CD4-positive, alpha-beta T cell (primary cell): ENCODE measurements around the gene ADAMTS20. TPM values are rescaled to one million over a fixed set of nuclear protein-coding genes. Genes with fewer than 3 reads are reported as not detected.

Experiments
- ATAC-seq: fragments of 200-7000 bp; cut with Tn5 transposase; one replicate; pipeline ENCODE4 v1.10.0; 2022; ENCODE audit warnings: mild to moderate bottlenecking; ENCODE audit not compliant: poor library complexity
- CTCF ChIA-PET: fragments of 350-600 bp; sonication (Branson Sonifier 250); formaldehyde crosslinking; loops from one replicate; lab custom pipeline; 2021; ENCODE audit warnings: antibody characterized with exemption, inconsistent platforms; lab: Charles Lee
- POLR2A ChIA-PET: fragments of 350-600 bp; sonication (Branson Sonifier 250); formaldehyde crosslinking; loops from one replicate; lab custom pipeline; 2021; ENCODE audit warnings: antibody characterized with exemption, inconsistent platforms; lab: Charles Lee
- DNase-seq, 14 experiments: peaks; one replicate each; pipeline ENCODE4 v3.0.0-alpha.2; 2013 to 2020; ENCODE audit warnings: mixed read lengths in 2 of 14
- H3K27ac ChIP-seq, 2 donors: one replicate each; pipeline versions ENCODE4 v1.5.1 to v1.7.0; 2013; ENCODE audit warnings: low read length in 2 of 2, low read depth in 1 of 2, mild to moderate bottlenecking in 1 of 2
- H3K27me3 ChIP-seq, 2 experiments: 1 replicate in 1 of 2; 2 replicates in 1 of 2; pipeline versions ENCODE4 v1.6.1 to v1.7.0; 2013; ENCODE audit warnings: low read length in 2 of 2, control low read depth in 1 of 2, mild to moderate bottlenecking in 1 of 2, moderate library complexity in 1 of 2; ENCODE audit not compliant: insufficient read depth in 2 of 2, control insufficient read depth in 1 of 2
- H3K36me3 ChIP-seq: one replicate; pipeline ENCODE4 v1.6.1; 2013; ENCODE audit warnings: low read length, control low read depth; ENCODE audit not compliant: insufficient read depth
- H3K4me1 ChIP-seq: one replicate; pipeline ENCODE4 v1.6.1; 2013; ENCODE audit warnings: low read length, control low read depth; ENCODE audit not compliant: insufficient read depth
- H3K4me3 ChIP-seq: one replicate; pipeline ENCODE4 v1.5.1; 2013; ENCODE audit warnings: mild to moderate bottlenecking, low read length, moderate library complexity
- H3K9me3 ChIP-seq, 2 experiments: 1 replicate in 1 of 2; 2 replicates in 1 of 2; pipeline versions ENCODE4 v1.6.1 to v1.7.0; 2013; ENCODE audit warnings: low read length in 2 of 2, mild to moderate bottlenecking in 2 of 2, control low read depth in 1 of 2, moderate library complexity in 1 of 2; ENCODE audit not compliant: control insufficient read depth in 1 of 2, insufficient read depth in 1 of 2
- H3K27ac Mint-ChIP-seq: one replicate; pipeline ENCODE4 v1.8.0; 2020; ENCODE audit warnings: mixed read lengths
- H3K27me3 Mint-ChIP-seq: one replicate; pipeline ENCODE4 v1.8.0; 2021; ENCODE audit warnings: mixed read lengths
- H3K36me3 Mint-ChIP-seq: one replicate; pipeline ENCODE4 v1.8.0; 2021; ENCODE audit warnings: low read depth, mixed read lengths
- H3K4me1 Mint-ChIP-seq: one replicate; pipeline ENCODE4 v1.8.0; 2021; ENCODE audit warnings: low read depth, mixed read lengths
- H3K4me3 Mint-ChIP-seq: one replicate; pipeline ENCODE4 v1.8.0; 2020; ENCODE audit warnings: mild to moderate bottlenecking, mixed read lengths
- H3K9me3 Mint-ChIP-seq: one replicate; pipeline ENCODE4 v1.8.0; 2020; ENCODE audit warnings: mixed read lengths
- CTCF ChIP-seq: fragments of 200-600 bp; IDR thresholded peaks from one replicate; pipeline ENCODE4 v1.8.0; 2022; ENCODE audit warnings: antibody characterized with exemption, mild to moderate bottlenecking
- intact Hi-C, 2 experiments: fragments of 100-400 bp; cut with DNase I in 1 of 2; cut with micrococcal nuclease in 1 of 2; formaldehyde crosslinking; loops; one replicate each; pipeline versions ENCODE4 v1.15.1 to v1.9.0; 2023 to 2025; cut with DNase I, micrococcal nuclease
- total RNA-seq, 174 experiments: library from RNA in 2 of 174; stranded (reverse) in 2 of 174; gene quantifications; one replicate each; pipeline ENCODE4 v1.2.3 and lab custom pipeline; 2021 to 2026

ADAMTS20 gene
- total RNA-seq, 2 experiments from 2014 or later = not detected

GRCh38 chr12:43308776-43309175 lies 243.2 kb downstream of the ADAMTS20 start:
- no peak for ATAC-seq
- DNase-seq = no peak
- no peak overlapping the region for H3K27ac Mint-ChIP-seq
- no peak overlapping the region for H3K4me3 Mint-ChIP-seq
- no peaks in the 10 kb centered on the region for H3K36me3 ChIP-seq
- H3K27ac ChIP-seq = no peak overlapping the region
- no peaks in the 10 kb centered on the region for H3K36me3 Mint-ChIP-seq
- H3K9me3 Mint-ChIP-seq = peaks cover 8% of the 10 kb centered on the region
- ChIA-PET CTCF (no interaction called here), POLR2A (no interaction called here)
- no peak overlapping the region for H3K4me3 ChIP-seq
- H3K4me1 Mint-ChIP-seq = no peaks in the 10 kb centered on the region
- H3K27me3 Mint-ChIP-seq = no peaks in the 10 kb centered on the region
- H3K9me3 ChIP-seq = peaks cover 0 to 8% of the 10 kb centered on the region in 2 experiments
- no peaks in the 10 kb centered on the region for H3K27me3 ChIP-seq
- no peak for TF ChIP-seq CTCF
- H3K4me1 ChIP-seq = no peaks in the 10 kb centered on the region
- intact Hi-C loops = no loop called here

- ATAC-seq (no peak), DNase-seq (no peak)
- Mint-ChIP-seq H3K36me3 (no peaks in the 10 kb centered on the region), H3K9me3 (peaks cover 8% of the 10 kb centered on the region), H3K27ac (no peak overlapping the region), H3K4me3 (no peak overlapping the region), H3K27me3 (no peaks in the 10 kb centered on the region), H3K4me1 (no peaks in the 10 kb centered on the region)
- H3K27ac ChIP-seq = no peak overlapping the region
- H3K4me3 ChIP-seq = no peak overlapping the region
- POLR2A ChIA-PET = no interaction called here
- TF ChIP-seq CTCF = no peak
- peaks cover 0 to 13% of the 10 kb centered on the region in 2 experiments for H3K9me3 ChIP-seq
- CTCF ChIA-PET = no interaction called here
- no peaks in the 10 kb centered on the region for H3K27me3 ChIP-seq
- no peaks in the 10 kb centered on the region for H3K4me1 ChIP-seq
- intact Hi-C loops = no loop called here
- H3K36me3 ChIP-seq = no peaks in the 10 kb centered on the region
These were observed 244.9 kb downstream of the ADAMTS20 start for GRCh38 chr12:43307126-43307525.

GRCh38 chr12:43306066-43306465 lies 245.9 kb downstream of the ADAMTS20 start:
- Histone ChIP-seq H3K27me3 (no peaks in the 10 kb centered on the region), H3K36me3 (no peaks in the 10 kb centered on the region), H3K9me3 (peaks cover 0 to 13% of the 10 kb centered on the region in 2 experiments), H3K4me1 (no peaks in the 10 kb centered on the region), H3K4me3 (no peak overlapping the region), H3K27ac (no peak overlapping the region)
- DNase-seq = no peak
- ChIA-PET CTCF (no interaction called here), POLR2A (no interaction called here)
- no peak overlapping the region for H3K27ac Mint-ChIP-seq
- H3K4me1 Mint-ChIP-seq = no peaks in the 10 kb centered on the region
- H3K36me3 Mint-ChIP-seq = no peaks in the 10 kb centered on the region
- no peaks in the 10 kb centered on the region for H3K27me3 Mint-ChIP-seq
- intact Hi-C loops = no loop called here
- no peak for TF ChIP-seq CTCF
- no peak overlapping the region for H3K4me3 Mint-ChIP-seq
- peaks cover 10% of the 10 kb centered on the region for H3K9me3 Mint-ChIP-seq
- ATAC-seq = no peak
